Suprapubic skin (tissue), 3 donors: ENCODE data around the gene ZNF70.

ENCODE experiments used
- POLR2A ChIP-seq, 2 donors: fragments of 450-650 bp; IDR thresholded peaks; one replicate each; pipeline ENCODE4 v1.6.1; 2017; ENCODE audit warnings: antibody characterized with exemption in 2 of 2, mild to moderate bottlenecking in 2 of 2, moderate library complexity in 2 of 2
- TF ChIP-seq, protein P1 (sequence below), 2 donors: fragments of 200-600 bp in 1 of 2; fragments of 450-650 bp in 1 of 2; sonication (generic) in 1 of 2; IDR thresholded peaks; one replicate each; pipeline ENCODE4 v1.5.1; 2016 to 2019; ENCODE audit warnings: antibody characterized with exemption in 2 of 2, mild to moderate bottlenecking in 1 of 2, moderate library complexity in 1 of 2

GRCh38 chr22:23722160-23722559 lies 28.8 kb downstream of the ZNF70 start:
- TF ChIP-seq, protein P1, sequence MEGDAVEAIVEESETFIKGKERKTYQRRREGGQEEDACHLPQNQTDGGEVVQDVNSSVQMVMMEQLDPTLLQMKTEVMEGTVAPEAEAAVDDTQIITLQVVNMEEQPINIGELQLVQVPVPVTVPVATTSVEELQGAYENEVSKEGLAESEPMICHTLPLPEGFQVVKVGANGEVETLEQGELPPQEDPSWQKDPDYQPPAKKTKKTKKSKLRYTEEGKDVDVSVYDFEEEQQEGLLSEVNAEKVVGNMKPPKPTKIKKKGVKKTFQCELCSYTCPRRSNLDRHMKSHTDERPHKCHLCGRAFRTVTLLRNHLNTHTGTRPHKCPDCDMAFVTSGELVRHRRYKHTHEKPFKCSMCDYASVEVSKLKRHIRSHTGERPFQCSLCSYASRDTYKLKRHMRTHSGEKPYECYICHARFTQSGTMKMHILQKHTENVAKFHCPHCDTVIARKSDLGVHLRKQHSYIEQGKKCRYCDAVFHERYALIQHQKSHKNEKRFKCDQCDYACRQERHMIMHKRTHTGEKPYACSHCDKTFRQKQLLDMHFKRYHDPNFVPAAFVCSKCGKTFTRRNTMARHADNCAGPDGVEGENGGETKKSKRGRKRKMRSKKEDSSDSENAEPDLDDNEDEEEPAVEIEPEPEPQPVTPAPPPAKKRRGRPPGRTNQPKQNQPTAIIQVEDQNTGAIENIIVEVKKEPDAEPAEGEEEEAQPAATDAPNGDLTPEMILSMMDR (IDR thresholded peaks at IDR 0.05): no peak
- TF ChIP-seq POLR2A (IDR thresholded peaks at IDR 0.05): no peak
